HepG2 (cell line): Measurements from ENCODE around the gene FAM53B. TPM values are rescaled to one million over a fixed set of nuclear protein-coding genes. Genes with fewer than 3 reads are reported as not detected.

Experiments
- ATAC-seq: fragments of 200-7000 bp; cut with Tn5 transposase; 3 replicates; pipeline ENCODE4 v1.9.1; 2020; ENCODE audit warnings: mild to moderate bottlenecking, moderate library complexity
- BruUV-seq: library from RNA; stranded (reverse); fragments of 400-500 nt; replicated peaks from 2 replicates; lab custom pipeline; 2021; lab: Mats Ljungman, UMichigan
- CTCF ChIA-PET: fragments of 300-600 bp; formaldehyde crosslinking; extraction: SDS; loops from one replicate; lab custom pipeline; 2021; ENCODE audit warnings: low total read pairs, inconsistent platforms, low intra/inter-chr PET ratio; lab: Yijun Ruan, JAX
- POLR2A ChIA-PET: fragments of 350-600 bp; sonication (Branson Sonifier 250); formaldehyde crosslinking; loops from one replicate; lab custom pipeline; 2020; ENCODE audit warnings: antibody characterized with exemption, inconsistent platforms; lab: Yijun Ruan, JAX
- DNase-seq: peaks from one replicate; pipeline ENCODE4 v3.0.0-alpha.2; 2015; ENCODE audit warnings: low spot score
- FAIRE-seq: peaks from 3 replicates; lab custom pipeline; 2011; peaks lifted over from hg19 to GRCh38; lab: Jason Lieb, UNC
- H2AFZ ChIP-seq: one replicate; pipeline ENCODE4 v1.6.1; 2011; ENCODE audit warnings: low read length, inconsistent platforms
- H3K27ac ChIP-seq: fragments of 300-600 bp; 3 replicates; pipeline ENCODE4 v1.8.0; 2011; ENCODE audit warnings: mixed run types, mild to moderate bottlenecking, mixed read lengths, low read length, inconsistent platforms; ENCODE audit not compliant: insufficient read depth; ENCODE audit errors: extremely low read length
- H3K27me3 ChIP-seq, 2 experiments: fragments of 200-600 bp in 1 of 2; 2 replicates in 1 of 2; 3 replicates in 1 of 2; pipeline versions ENCODE4 v1.6.0 to v1.8.0; 2011; ENCODE audit warnings: low read length in 2 of 2, mild to moderate bottlenecking in 2 of 2, moderate library complexity in 2 of 2, inconsistent platforms in 1 of 2; ENCODE audit not compliant: insufficient read depth in 2 of 2, control insufficient read depth in 1 of 2
- H3K36me3 ChIP-seq, 2 experiments: fragments of 200-600 bp in 1 of 2; replicated peaks in 1 of 2; 2 replicates in 1 of 2; 3 replicates in 1 of 2; pipeline versions ENCODE4 v1.5.1 to v1.8.0; 2011; ENCODE audit warnings: low read length in 2 of 2, inconsistent platforms in 1 of 2; ENCODE audit not compliant: insufficient read depth in 2 of 2, control insufficient read depth in 1 of 2
- H3K4me1 ChIP-seq: 2 replicates; pipeline ENCODE4 v1.5.1; 2012; ENCODE audit warnings: low read length, inconsistent platforms; ENCODE audit not compliant: insufficient read depth
- H3K4me2 ChIP-seq: 2 replicates; pipeline ENCODE4 v1.6.0; 2011; ENCODE audit warnings: low read depth, low read length, inconsistent platforms
- H3K4me3 ChIP-seq, 3 experiments: fragments of 200-600 bp in 1 of 3; sonication (generic), shearing (Covaris generic) in 1 of 3; replicated peaks in 1 of 3; 2 replicates each; pipeline ENCODE4 v1.5.1; 2011 to 2016; ENCODE audit warnings: low read length in 3 of 3, inconsistent platforms in 2 of 3, low read depth in 2 of 3, mild to moderate bottlenecking in 2 of 3, control low read depth in 1 of 3, mixed read lengths in 1 of 3; ENCODE audit not compliant: insufficient read depth in 1 of 3
- H3K79me2 ChIP-seq: one replicate; pipeline ENCODE4 v1.6.1; 2011; ENCODE audit warnings: low read length, inconsistent platforms; ENCODE audit not compliant: insufficient read depth
- H3K9ac ChIP-seq: 2 replicates; pipeline ENCODE4 v1.6.0; 2011; ENCODE audit warnings: mild to moderate bottlenecking, low read depth, low read length, inconsistent platforms; ENCODE audit not compliant: insufficient read depth
- H3K9me3 ChIP-seq: 2 replicates; pipeline ENCODE4 v1.5.1; 2012; ENCODE audit warnings: mild to moderate bottlenecking, low read length
- H4K20me1 ChIP-seq: 2 replicates; pipeline ENCODE4 v1.6.0; 2011; ENCODE audit warnings: inconsistent platforms, mild to moderate bottlenecking, low read length, moderate library complexity; ENCODE audit not compliant: insufficient read depth
- BORCS8-MEF2B ChIP-seq: sonication (generic); formaldehyde crosslinking; IDR thresholded peaks from 2 replicates; pipeline ENCODE4 v1.8.0; 2022; ENCODE audit warnings: mild to moderate bottlenecking, missing genetic modification reagents
- CREB1 ChIP-seq, 2 experiments: fragments of 450-650 bp in 1 of 2; IDR thresholded peaks; 2 replicates each; pipeline ENCODE4 v1.6.1; 2016 to 2017; ENCODE audit warnings: control low read depth in 1 of 2, mild to moderate bottlenecking in 1 of 2, missing compliant biosample characterization in 1 of 2, missing genetic modification characterization in 1 of 2
- DRAP1 ChIP-seq: IDR thresholded peaks from 2 replicates; pipeline ENCODE4 v1.6.1; 2016; ENCODE audit warnings: missing genetic modification reagents, missing compliant biosample characterization
- GABPA ChIP-seq, 2 experiments: IDR thresholded peaks; 2 replicates each; pipeline ENCODE4 v1.6.1; 2011 to 2016; ENCODE audit warnings: low read depth in 2 of 2, low read length in 1 of 2, missing biosample characterization in 1 of 2, missing genetic modification characterization in 1 of 2
- HES4 ChIP-seq: sonication (generic); formaldehyde crosslinking; IDR thresholded peaks from 2 replicates; pipeline ENCODE4 v1.9.0; 2021; ENCODE audit warnings: mild to moderate bottlenecking, missing genetic modification reagents, borderline replicate concordance
- IKZF4 ChIP-seq: sonication (generic); formaldehyde crosslinking; IDR thresholded peaks from 2 replicates; pipeline ENCODE4 v1.5.1; 2020; ENCODE audit warnings: borderline replicate concordance, mild to moderate bottlenecking, low read depth, missing genetic modification reagents; ENCODE audit errors: not compliant biosample characterization
- IRF1 ChIP-seq: sonication (generic); formaldehyde crosslinking; IDR thresholded peaks from 2 replicates; pipeline ENCODE4 v1.4.0; 2020; ENCODE audit warnings: low read depth, mild to moderate bottlenecking, missing genetic modification reagents
- ISL2 ChIP-seq: sonication (generic); formaldehyde crosslinking; IDR thresholded peaks from 2 replicates; pipeline ENCODE4 v1.5.0; 2020; ENCODE audit warnings: missing genetic modification reagents
- MED1 ChIP-seq: sonication (generic); formaldehyde crosslinking; IDR thresholded peaks from 2 replicates; pipeline ENCODE4 v1.4.0; 2020; ENCODE audit warnings: missing genetic modification reagents
- NCOR1 ChIP-seq: fragments of 200-600 bp; sonication (generic); IDR thresholded peaks from 2 replicates; pipeline ENCODE4 v1.7.0; 2017; ENCODE audit warnings: antibody characterized with exemption, low read length, borderline replicate concordance
- NR2F2 ChIP-seq: IDR thresholded peaks from 2 replicates; pipeline ENCODE4 v1.6.1; 2012; ENCODE audit warnings: low read depth, inconsistent platforms, borderline replicate concordance
- PHF8 ChIP-seq: sonication (generic); formaldehyde crosslinking; IDR thresholded peaks from 2 replicates; pipeline ENCODE4 v1.5.0; 2020; ENCODE audit warnings: missing genetic modification reagents
- SAFB2 ChIP-seq: sonication (generic); formaldehyde crosslinking; IDR thresholded peaks from 2 replicates; pipeline ENCODE4 v1.5.1; 2020; ENCODE audit warnings: missing genetic modification reagents, low read depth, mild to moderate bottlenecking, borderline replicate concordance
- SIN3B ChIP-seq: fragments of 150-350 bp; IDR thresholded peaks from 2 replicates; pipeline ENCODE4 v1.6.1; 2014; ENCODE audit warnings: low read length
- ZFP36L1 ChIP-seq: sonication (generic); formaldehyde crosslinking; IDR thresholded peaks from 2 replicates; pipeline ENCODE4 v1.8.0; 2022; ENCODE audit warnings: mild to moderate bottlenecking, missing genetic modification reagents, moderate library complexity
- ZNF180 ChIP-seq: sonication (generic); formaldehyde crosslinking; IDR thresholded peaks from 2 replicates; pipeline ENCODE4 v1.4.0; 2020; ENCODE audit warnings: low read depth, missing genetic modification reagents, borderline replicate concordance
- ZNF629 ChIP-seq: sonication (generic); formaldehyde crosslinking; conservative IDR thresholded peaks from 2 replicates; pipeline ENCODE4 v1.5.0; 2020; ENCODE audit warnings: missing genetic modification reagents
- WGBS: methylation state at CpG from one replicate; pipeline ENCODE4 v1.1.6; 2017; ENCODE audit warnings: low lambda C conversion rate; 5-methylcytosine and 5-hydroxymethylcytosine counted together
- in situ Hi-C: cut with HindIII; loops from 2 replicates; pipeline ENCODE4 v1.10.0; 2017; ENCODE audit warnings: low pct_unique_long_range_greater_than_20kb; ENCODE audit not compliant: extremely low pct_ligation_motif_present
- intact Hi-C: fragments of 100-400 bp; cut with micrococcal nuclease; formaldehyde crosslinking; loops from one replicate; pipeline ENCODE4 v1.10.0; 2022; ENCODE audit not compliant: unreplicated experiment
- polyA plus RNA-seq, 8 experiments: library from polyadenylated mRNA; depleted of rRNA in 3 of 8; stranded (reverse) in 7 of 8; unstranded in 1 of 8; fragments of >200 nt; fragmentation: Illumina TruSeq in 4 of 8; extraction: Trizol in 4 of 8; gene quantifications; 2 replicates each; pipeline versions ENCODE4 v1.2.1 to v1.2.3, GENCODE V29; 2011 to 2016; ENCODE audit warnings: low read depth in 4 of 8, missing spikeins in 1 of 8, mixed read lengths in 1 of 8; ENCODE audit not compliant: insufficient read depth in 1 of 8
- total RNA-seq, 5 experiments: library from RNA; depleted of rRNA; stranded (reverse); fragments of >200 nt; fragmentation: Illumina TruSeq; extraction: Trizol; gene quantifications; 2 replicates each; pipeline ENCODE4 v1.2.3, GENCODE V29; 2016; ENCODE audit warnings: low read depth in 1 of 5
- TF ChIP-seq, protein P1 (sequence below): sonication (generic); formaldehyde crosslinking; IDR thresholded peaks from 2 replicates; pipeline ENCODE4 v1.8.0; 2022; ENCODE audit warnings: missing genetic modification reagents, mild to moderate bottlenecking, moderate library complexity, borderline replicate concordance

FAM53B gene
- total and polyA plus RNA-seq, 2 of the 13 experiments (the other 11 are each of a cell fraction or from before 2014, with no cell fraction given), result 6.4 to 19.3 TPM

DNA sequence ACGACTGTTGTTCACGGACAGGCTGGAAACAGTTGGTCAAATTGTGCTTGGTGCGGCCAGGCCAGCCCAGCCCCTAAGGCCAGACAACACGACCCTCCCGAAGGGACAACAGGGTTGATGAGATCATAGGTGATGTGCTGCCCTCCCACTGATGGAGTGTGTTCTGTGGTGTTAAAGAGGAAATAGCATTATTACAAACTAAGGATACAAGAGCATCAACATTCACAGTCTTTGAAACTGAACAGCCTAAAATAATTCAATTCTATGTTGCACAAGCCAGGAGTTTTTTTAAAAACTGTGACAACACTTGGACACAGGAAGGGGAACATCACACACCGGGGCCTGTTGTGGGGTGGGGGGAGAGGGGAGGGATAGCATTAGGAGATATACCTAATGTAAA is 87.6 kb downstream of the FAM53B start:
- Histone ChIP-seq H3K27me3 (no peaks in the 10 kb centered on the region), H3K4me2 (no peak overlapping the region), H3K9ac (no peak overlapping the region), H3K4me3 (no peak overlapping the region), H3K4me1 (peaks cover 15% of the 10 kb centered on the region), H3K27ac (no peak overlapping the region), H3K79me2 (no peaks in the 10 kb centered on the region), H2AFZ (no peak overlapping the region), H3K9me3 (no peaks in the 10 kb centered on the region), H4K20me1 (no peaks in the 10 kb centered on the region), H3K36me3 (peaks cover 2 to 5% of the 10 kb centered on the region in 2 experiments; a peak in 2 of 5 replicates)
- intact Hi-C loops, result no loop called here
- no peak for ATAC-seq
- in situ Hi-C loops, result no loop called here
- CTCF ChIA-PET, result no interaction called here
- no TSS peak for BruUV-seq
- no peak for DNase-seq
- POLR2A ChIA-PET, result no interaction called here
- FAIRE-seq, result no peak
- 94% methylated on average over 6 of the region's 6 CpGs for WGBS
- TF ChIP-seq ZFP36L1 (CRISPR knock-in tag) (no peak), GABPA (IDR thresholded peaks at IDR 0.05; ENCODE audit: low read depth, low read length) (no peak), GABPA (CRISPR knock-in tag; IDR thresholded peaks at IDR 0.05; ENCODE audit: low read depth) (no peak), SAFB2 (CRISPR knock-in tag) (no peak), NCOR1 (no peak), IKZF4 (no peak), ZNF629 (CRISPR knock-in tag) (no peak), HES4 (CRISPR knock-in tag) (no peak), IRF1 (CRISPR knock-in tag) (no peak), BORCS8-MEF2B (no peak), ZNF180 (CRISPR knock-in tag) (no peak), MED1 (no peak), ISL2 (CRISPR knock-in tag) (no peak), PHF8 (no peak), CREB1 (IDR thresholded peaks at IDR 0.05) (no peak), CREB1 (CRISPR knock-in tag; IDR thresholded peaks at IDR 0.05) (no peak), NR2F2 (no peak), SIN3B (no peak), DRAP1 (CRISPR knock-in tag) (no peak)
- TF ChIP-seq, protein P1, sequence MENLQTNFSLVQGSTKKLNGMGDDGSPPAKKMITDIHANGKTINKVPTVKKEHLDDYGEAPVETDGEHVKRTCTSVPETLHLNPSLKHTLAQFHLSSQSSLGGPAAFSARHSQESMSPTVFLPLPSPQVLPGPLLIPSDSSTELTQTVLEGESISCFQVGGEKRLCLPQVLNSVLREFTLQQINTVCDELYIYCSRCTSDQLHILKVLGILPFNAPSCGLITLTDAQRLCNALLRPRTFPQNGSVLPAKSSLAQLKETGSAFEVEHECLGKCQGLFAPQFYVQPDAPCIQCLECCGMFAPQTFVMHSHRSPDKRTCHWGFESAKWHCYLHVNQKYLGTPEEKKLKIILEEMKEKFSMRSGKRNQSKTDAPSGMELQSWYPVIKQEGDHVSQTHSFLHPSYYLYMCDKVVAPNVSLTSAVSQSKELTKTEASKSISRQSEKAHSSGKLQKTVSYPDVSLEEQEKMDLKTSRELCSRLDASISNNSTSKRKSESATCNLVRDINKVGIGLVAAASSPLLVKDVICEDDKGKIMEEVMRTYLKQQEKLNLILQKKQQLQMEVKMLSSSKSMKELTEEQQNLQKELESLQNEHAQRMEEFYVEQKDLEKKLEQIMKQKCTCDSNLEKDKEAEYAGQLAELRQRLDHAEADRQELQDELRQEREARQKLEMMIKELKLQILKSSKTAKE (CRISPR knock-in tag), result no peak
